ENCODE data around the gene FBXO4.
A peak's percentile ranks its signal among the peaks of the same experiment; 100 is the strongest.

FBXO4 gene, protein sequence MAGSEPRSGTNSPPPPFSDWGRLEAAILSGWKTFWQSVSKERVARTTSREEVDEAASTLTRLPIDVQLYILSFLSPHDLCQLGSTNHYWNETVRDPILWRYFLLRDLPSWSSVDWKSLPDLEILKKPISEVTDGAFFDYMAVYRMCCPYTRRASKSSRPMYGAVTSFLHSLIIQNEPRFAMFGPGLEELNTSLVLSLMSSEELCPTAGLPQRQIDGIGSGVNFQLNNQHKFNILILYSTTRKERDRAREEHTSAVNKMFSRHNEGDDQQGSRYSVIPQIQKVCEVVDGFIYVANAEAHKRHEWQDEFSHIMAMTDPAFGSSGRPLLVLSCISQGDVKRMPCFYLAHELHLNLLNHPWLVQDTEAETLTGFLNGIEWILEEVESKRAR

GRCh38 chr5:41924872-41925554 is at the start of gene FBXO4:
FBXO4 (plus strand) TSS chr5:41925281; CDS start chr5:41925310, 29 bp downstream.
- DNase-seq, result peak; percentile 89 to 93

DNA sequence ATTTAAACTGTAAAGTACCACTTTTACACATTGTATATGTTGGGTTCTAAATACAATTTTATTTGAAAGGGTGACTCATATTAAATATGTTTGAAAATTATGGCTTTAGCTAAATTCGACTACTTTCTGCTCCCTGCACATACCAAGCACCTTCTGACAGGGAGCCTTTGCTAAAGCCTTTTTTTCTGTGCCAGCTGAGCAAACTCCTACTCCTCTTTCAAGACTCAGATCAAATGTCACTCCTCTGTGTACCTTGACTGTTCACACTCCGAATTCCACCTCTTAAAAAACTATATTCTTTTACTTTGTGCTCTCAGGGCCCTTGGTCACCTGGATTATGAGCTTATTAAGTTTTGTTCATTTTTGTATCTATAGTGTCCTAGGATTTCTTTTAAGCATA is 48.4 kb upstream of the FBXO4 start:
- DNase-seq, result no peak

- no peak for DNase-seq
Measured at GRCh38 chr5:41877408-41877807, 47.7 kb upstream of the FBXO4 start.

DNA sequence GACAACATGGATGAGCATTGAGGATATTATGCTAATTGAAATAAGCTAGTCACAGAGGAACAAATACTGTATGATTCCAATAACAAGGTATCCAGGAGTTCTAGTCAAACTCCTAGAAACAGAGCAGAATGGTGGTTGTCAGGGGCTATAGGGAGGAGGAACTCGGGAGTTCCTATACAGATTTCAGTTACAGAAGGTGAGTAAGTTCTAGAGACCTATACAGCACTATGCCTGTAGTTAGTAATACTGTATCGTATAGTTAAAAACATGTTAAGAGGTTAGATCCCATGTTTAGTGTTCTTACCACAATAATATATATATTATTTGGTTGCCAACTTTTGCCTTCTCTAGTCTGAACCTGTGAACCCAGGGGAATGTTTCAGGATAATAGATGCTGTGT is 46.9 kb upstream of the FBXO4 start:
- DNase-seq, result no peak

DNA sequence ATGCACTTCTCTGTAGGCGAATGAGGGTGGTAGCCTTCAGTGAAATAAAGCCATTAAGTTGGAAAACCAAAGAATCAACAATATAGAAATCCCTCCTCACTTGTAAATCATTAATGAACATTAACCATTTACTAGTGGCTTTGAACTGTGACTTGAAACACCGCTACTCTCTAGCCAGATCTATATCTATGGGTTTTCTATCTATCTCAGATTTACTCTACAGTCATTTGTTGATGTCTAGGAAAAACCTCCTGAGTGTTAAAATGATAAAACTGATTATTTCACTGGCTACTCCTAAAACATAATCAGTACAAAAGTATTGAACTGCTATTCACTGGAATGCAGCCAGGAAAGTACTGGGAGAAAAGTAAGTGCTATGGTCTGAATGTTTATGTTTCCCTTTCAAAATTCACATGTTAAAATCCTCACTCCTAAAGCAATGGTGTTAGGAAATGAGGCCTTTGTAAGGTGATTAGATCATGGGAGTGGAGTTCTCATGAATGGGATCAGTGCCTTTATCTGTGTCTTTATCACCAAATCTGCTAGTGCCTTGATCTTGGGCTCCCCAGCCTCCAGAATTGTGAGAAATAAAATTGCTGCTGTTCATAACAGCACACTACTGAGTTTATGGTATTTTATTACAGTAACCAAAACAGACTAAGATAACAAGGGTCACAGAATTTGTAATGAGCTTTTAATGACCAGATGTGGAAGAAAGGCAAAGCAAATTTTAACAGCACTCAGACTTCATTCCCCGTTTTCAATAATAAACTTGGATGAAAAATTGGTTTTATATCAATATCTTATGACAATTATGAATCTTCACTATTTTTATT is 46.2 kb upstream of the FBXO4 start:
- no peak for DNase-seq

- DNase-seq, result no peak
Measured at GRCh38 chr5:41882765-41883164, 42.3 kb upstream of the FBXO4 start.

- DNase-seq, result no peak
Measured at GRCh38 chr5:41883243-41883642, 41.8 kb upstream of the FBXO4 start.

DNA sequence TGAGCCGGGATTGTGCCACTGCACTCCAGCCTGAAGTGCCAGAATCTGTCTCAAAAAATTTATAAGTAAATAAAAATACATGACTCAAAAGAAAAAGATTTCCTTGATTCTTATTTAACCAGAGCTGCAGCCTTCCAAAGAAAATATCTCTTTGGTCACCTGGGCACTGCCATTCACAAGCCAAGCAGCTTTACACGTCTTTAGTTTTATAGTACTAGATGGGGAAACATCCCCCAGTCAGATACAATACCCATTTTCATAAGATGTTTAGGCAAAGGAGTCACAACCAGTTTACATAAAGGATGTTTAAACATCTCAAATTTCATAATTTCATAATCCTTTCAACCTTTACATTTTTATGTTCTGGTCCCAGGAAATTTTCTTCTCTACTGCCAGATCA is 41.1 kb upstream of the FBXO4 start:
- no peak for DNase-seq

DNA sequence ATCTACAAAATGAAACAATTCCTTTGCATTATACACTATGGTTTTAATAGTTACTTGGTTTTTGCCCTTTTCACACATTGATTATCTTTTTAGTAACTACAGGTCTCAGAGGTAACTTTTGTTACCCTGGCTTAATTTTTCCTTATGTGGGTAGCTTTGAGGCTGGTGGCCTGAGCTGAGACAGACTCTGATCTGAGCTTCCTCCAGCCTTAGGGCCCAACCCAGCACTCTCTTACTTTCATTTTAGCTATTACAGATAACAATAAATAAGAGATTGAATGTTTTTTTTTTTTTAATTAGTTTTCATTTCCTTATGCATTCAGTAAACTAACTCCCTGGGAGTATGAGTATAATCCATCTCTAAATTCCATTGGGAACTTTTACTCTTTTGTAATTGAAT is 39.8 kb upstream of the FBXO4 start:
- DNase-seq, result no peak

- no peak for DNase-seq
Measured at GRCh38 chr5:41891066-41891707, 33.9 kb upstream of the FBXO4 start.

DNA sequence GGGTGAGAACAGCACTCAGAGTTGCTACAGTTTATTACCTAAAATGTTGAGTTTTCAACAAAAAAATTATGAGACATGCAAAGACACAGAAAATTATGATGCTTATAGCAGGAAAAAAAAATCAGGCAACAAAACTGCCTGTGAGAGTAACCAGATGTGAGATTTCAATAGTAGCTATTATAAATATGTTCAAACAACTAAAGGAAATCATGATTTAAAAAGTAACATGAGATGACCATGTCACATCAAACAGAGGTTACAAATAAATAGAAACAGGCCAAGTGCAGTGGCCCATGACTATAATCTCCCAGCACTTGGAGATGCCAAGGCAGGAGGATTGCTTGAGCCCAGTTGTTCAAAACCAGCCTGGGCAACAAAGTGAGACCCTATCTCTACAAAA is 33.0 kb upstream of the FBXO4 start:
- DNase-seq, result no peak

DNA sequence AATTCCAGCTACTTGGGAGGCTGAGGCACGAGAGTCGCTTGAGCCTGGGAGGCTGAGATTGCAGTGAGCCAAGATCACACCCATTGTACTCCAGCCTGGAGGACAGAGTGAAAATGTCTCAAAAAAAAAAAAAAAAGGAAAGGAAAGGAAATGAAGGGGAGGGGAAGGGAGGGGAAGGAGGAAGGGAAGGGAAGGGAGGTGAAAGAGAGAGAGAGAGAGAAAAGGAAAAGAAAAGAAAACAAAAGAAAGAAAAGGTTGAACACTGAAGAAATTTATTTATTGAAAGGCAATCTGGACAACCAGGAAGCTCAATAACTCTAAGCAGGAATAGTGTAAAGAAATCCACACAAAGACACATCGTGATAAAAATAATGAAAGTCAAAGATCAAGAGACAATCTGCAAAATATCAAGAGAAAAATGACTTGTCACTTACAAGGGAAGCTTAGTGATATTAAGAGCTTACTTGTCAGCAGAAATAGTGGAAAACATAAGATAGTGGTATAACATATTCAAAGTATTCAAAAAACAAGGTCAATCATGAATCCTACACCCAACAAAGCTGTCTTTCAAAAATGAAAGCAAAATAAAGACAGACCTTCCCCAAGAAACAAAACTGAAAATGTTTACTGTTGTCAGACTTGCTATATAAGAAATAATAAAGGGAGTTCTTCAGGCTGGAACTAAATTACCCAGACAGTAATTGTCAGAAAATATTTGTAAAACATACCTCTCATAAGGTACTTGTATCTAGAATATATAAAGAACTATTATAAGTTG is 31.8 kb upstream of the FBXO4 start:
- DNase-seq, result no peak

- no peak for DNase-seq
Measured at GRCh38 chr5:41896230-41896629, 28.9 kb upstream of the FBXO4 start.

GRCh38 chr5:41903382-41903891 is 21.6 kb upstream of the FBXO4 start:
- DNase-seq, result no peak

GRCh38 chr5:41903892-41904799 is 20.9 kb upstream of the FBXO4 start, which contains the start of gene RIMOC1:
RIMOC1 (plus strand) TSS chr5:41904344; CDS start chr5:41904368, 24 bp downstream.
- peak; percentile 98 to 99 for DNase-seq

- no peak for DNase-seq
Measured at GRCh38 chr5:41906151-41906550, 18.9 kb upstream of the FBXO4 start.

GRCh38 chr5:41908374-41909079 is 16.6 kb upstream of the FBXO4 start:
- DNase-seq, result no peak

- no peak for DNase-seq
Measured at GRCh38 chr5:41918105-41918504, 7.0 kb upstream of the FBXO4 start.

DNA sequence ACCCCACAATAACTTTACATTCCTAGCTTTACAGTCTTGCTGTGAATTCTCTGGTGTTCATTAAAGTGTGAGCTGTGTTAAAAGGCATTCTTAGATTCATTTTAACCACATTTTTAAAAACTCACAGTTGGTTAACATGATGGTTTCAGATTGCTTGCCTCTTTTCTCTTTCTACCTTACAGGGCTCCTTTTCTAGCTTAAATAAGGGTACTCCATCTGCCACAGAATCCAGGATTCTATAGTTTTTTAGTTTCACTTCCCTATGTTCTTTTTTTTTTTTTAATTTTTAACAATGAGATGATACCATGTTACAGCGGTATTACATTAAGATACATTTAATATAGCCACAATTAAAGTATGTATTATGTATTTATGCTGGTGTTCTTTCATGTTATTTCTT is 3.9 kb upstream of the FBXO4 start:
- DNase-seq, result no peak

GRCh38 chr5:41921874-41922273 is 3.2 kb upstream of the FBXO4 start:
- DNase-seq, result no peak
